GM12873 (cell line): ENCODE data around the gene PPEF1.

Source experiments
- TF ChIP-seq, protein P1 (sequence below): IDR thresholded peaks from 2 replicates; pipeline ENCODE4 v1.5.1; 2012; ENCODE audit warnings: low read depth, mild to moderate bottlenecking, moderate library complexity, low read length, control low read depth; ENCODE audit not compliant: insufficient read depth; ENCODE audit errors: missing control alignments

PPEF1 gene

DNA sequence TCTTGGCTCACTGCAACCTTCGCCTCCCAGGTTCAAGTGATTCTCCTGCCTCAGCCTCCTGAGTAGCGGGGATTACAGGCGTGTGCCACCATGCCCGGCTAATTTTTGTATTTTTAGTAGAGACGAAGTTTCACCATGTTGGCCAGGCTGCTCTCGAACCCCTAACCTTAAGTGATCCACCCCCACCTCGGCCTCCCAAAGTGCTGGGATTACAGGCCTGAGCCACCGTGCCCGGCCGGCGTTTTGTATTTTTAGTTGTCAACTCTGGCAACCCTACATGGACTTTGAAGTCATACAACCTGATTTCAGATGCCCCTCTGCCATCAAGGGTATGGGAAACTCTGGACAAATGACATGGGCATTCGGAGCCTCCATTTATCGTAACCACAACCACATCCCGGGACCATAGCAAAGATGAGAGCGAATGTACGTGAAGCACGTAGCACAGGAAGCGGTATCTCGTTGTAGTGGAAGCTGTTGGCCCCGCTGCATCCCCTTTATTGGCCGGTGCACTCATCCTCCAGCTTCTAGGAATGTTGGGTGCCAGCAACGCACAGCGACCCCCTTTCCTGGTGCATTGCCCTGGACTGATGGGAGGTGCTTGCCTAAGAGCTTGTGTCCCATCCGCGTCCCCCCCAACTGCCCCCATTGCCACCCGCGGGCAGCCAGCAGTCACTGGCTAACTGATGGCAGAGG lies 167.3 kb downstream of the PPEF1 start:
- TF ChIP-seq, protein P1, sequence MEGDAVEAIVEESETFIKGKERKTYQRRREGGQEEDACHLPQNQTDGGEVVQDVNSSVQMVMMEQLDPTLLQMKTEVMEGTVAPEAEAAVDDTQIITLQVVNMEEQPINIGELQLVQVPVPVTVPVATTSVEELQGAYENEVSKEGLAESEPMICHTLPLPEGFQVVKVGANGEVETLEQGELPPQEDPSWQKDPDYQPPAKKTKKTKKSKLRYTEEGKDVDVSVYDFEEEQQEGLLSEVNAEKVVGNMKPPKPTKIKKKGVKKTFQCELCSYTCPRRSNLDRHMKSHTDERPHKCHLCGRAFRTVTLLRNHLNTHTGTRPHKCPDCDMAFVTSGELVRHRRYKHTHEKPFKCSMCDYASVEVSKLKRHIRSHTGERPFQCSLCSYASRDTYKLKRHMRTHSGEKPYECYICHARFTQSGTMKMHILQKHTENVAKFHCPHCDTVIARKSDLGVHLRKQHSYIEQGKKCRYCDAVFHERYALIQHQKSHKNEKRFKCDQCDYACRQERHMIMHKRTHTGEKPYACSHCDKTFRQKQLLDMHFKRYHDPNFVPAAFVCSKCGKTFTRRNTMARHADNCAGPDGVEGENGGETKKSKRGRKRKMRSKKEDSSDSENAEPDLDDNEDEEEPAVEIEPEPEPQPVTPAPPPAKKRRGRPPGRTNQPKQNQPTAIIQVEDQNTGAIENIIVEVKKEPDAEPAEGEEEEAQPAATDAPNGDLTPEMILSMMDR: no peak

DNA sequence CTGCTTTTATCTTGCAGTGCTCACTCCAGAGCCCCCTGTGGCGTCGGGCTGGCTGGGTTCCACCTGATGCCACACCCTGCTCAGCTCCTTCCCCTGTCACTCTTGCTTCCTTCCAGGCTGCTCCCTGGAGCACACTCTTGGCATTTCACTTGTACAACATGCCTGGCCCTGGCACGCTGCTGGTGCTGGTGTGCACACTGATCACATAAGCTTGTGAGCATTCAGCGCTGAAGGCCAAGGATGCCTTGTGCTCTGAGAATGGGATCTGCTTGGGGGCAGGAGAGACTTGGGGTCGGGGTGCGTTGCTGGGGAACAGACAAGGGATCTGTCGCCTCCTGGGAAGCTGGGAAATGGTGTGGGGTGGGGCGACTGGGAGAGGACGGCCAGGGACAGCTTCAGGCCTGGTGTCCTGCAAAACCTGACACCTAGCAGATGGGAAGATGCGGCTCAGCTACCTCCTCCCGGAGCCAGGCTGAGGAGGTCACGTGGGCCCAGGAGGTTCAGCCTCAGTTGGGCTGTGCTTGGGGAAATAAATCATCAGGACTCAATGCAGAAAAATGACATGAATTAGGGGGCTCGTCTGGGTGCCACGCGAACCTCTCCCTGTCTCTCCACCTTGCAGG lies 167.9 kb downstream of the PPEF1 start:
- TF ChIP-seq, protein P1: no peak

DNA sequence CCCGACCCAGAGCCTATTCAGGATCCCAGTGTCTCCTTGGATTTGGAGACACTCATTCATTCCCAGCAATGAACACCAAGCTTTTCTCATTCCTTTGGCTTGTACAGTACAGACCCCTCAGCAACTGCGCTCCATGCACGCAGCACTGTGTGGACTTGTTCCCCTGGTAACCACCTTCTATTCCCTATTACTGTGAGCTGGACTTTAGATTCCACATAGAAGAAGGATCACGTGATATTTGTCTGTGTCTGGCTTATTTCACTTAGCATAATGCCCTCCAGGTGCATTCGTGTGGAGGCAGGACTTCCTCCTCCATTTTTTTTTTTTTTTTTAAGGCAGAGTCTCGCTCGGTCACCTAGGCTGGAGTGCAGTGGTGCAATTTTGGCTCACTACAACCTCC lies 170.0 kb downstream of the PPEF1 start:
- TF ChIP-seq, protein P1: no peak
